Measurements from ENCODE around the gene RAD50. TPM values are rescaled to one million over a fixed set of nuclear protein-coding genes. Genes with fewer than 3 reads are reported as not detected.

The RAD50 gene
- polyA plus RNA-seq, 1 experiment = 25.3 TPM

GRCh38 chr5:132530946-132531345 lies 25.8 kb upstream of the RAD50 start:
- H3K27me3 ChIP-seq (ENCODE audit: control insufficient read depth, insufficient read depth, low read length) = peaks cover 26% of the 10 kb centered on the region
- CTCF ChIA-PET = no interaction called here
- DNase-seq (ENCODE audit: low read depth, low spot score) = no peak
- no peak for TF ChIP-seq CTCF (IDR thresholded peaks at IDR 0.05; ENCODE audit: low read depth, low read length)
- POLR2A ChIA-PET = no interaction called here
- H3K9me3 ChIP-seq (ENCODE audit: control insufficient read depth, insufficient read depth, low read length) = no peaks in the 10 kb centered on the region
- no peak overlapping the region for H3K27ac ChIP-seq (ENCODE audit: low read depth, low read length)
- H3K4me3 ChIP-seq (ENCODE audit: low read depth, low read length) = no peak overlapping the region

GRCh38 chr5:132539716-132540115 lies 17.1 kb upstream of the RAD50 start:
- DNase-seq (ENCODE audit: low read depth, low spot score) = no peak
- Histone ChIP-seq H3K27me3 (ENCODE audit: control insufficient read depth, insufficient read depth, low read length) (peaks cover 25% of the 10 kb centered on the region), H3K4me3 (ENCODE audit: low read depth, low read length) (no peak overlapping the region), H3K27ac (ENCODE audit: low read depth, low read length) (no peak overlapping the region), H3K9me3 (ENCODE audit: control insufficient read depth, insufficient read depth, low read length) (no peaks in the 10 kb centered on the region)
- CTCF ChIA-PET = no interaction called here
- TF ChIP-seq CTCF (IDR thresholded peaks at IDR 0.05; ENCODE audit: low read depth, low read length) = no peak
- POLR2A ChIA-PET = no interaction called here

- no peak for DNase-seq (ENCODE audit: low read depth, low spot score)
- Histone ChIP-seq H3K4me3 (ENCODE audit: low read depth, low read length) (no peak overlapping the region), H3K27ac (ENCODE audit: low read depth, low read length) (no peak overlapping the region), H3K9me3 (ENCODE audit: control insufficient read depth, insufficient read depth, low read length) (no peaks in the 10 kb centered on the region), H3K27me3 (ENCODE audit: control insufficient read depth, insufficient read depth, low read length) (peaks cover 20% of the 10 kb centered on the region)
- POLR2A ChIA-PET = no interaction called here
- CTCF ChIA-PET = no interaction called here
- TF ChIP-seq CTCF (IDR thresholded peaks at IDR 0.05; ENCODE audit: low read depth, low read length) = no peak
These were observed 16.6 kb upstream of the RAD50 start for GRCh38 chr5:132540149-132540548.

GRCh38 chr5:132540764-132541163 lies 16.0 kb upstream of the RAD50 start:
- Histone ChIP-seq H3K27ac (ENCODE audit: low read depth, low read length) (no peak overlapping the region), H3K9me3 (ENCODE audit: control insufficient read depth, insufficient read depth, low read length) (no peaks in the 10 kb centered on the region), H3K4me3 (ENCODE audit: low read depth, low read length) (no peak overlapping the region), H3K27me3 (ENCODE audit: control insufficient read depth, insufficient read depth, low read length) (peaks cover 18% of the 10 kb centered on the region)
- no peak for DNase-seq (ENCODE audit: low read depth, low spot score)
- CTCF ChIA-PET = no interaction called here
- POLR2A ChIA-PET = no interaction called here
- no peak for TF ChIP-seq CTCF (IDR thresholded peaks at IDR 0.05; ENCODE audit: low read depth, low read length)

- ChIA-PET CTCF (interaction anchor here (1.0 to 2.0 kb wide), 3 partner anchors 16 to 157 kb away, joined by 3 to 7 read pairs (median 6); no protein-coding TSS in a partner anchor), POLR2A (no interaction called here)
- H3K27ac ChIP-seq (ENCODE audit: low read depth, low read length) = no peak within 1 kb of the TSS
- TF ChIP-seq CTCF (IDR thresholded peaks at IDR 0.05; ENCODE audit: low read depth, low read length) = no peak
- peaks cover 14% of the 10 kb centered on the region for H3K27me3 ChIP-seq (ENCODE audit: control insufficient read depth, insufficient read depth, low read length)
- no peaks in the 10 kb centered on the region for H3K9me3 ChIP-seq (ENCODE audit: control insufficient read depth, insufficient read depth, low read length)
- DNase-seq (ENCODE audit: low read depth, low spot score) = no peak
- no peak within 1 kb of the TSS for H3K4me3 ChIP-seq (ENCODE audit: low read depth, low read length)
These were observed 13.1 kb upstream of the RAD50 start, which contains the start of gene IL5 for GRCh38 chr5:132543472-132544201. Gene IL5 (minus strand): TSS chr5:132543522. CDS start chr5:132543478, 44 bp downstream.
